Activated CD8-positive, alpha-beta T cell treated with anti-CD3 and anti-CD28 coated beads, Interleukin-2, amount 10 ng/mL, durations not matched to agents 7 days and 5 days (primary cell): Measurements from ENCODE around the gene LBH. TPM values are rescaled to one million over a fixed set of nuclear protein-coding genes. Genes with fewer than 3 reads are reported as not detected.

ENCODE experiments used
- ATAC-seq: fragments of 150-1000 bp; cut with Tn5 transposase; one replicate; pipeline ENCODE4 v1.10.0; 2021; ENCODE audit warnings: moderate library complexity
- CTCF ChIA-PET: fragments of 350-600 bp; sonication (Branson Sonifier 250); formaldehyde crosslinking; loops from one replicate; lab custom pipeline; 2021; ENCODE audit warnings: antibody characterized with exemption; lab: Charles Lee
- POLR2A ChIA-PET: fragments of 350-600 bp; sonication (Branson Sonifier 250); formaldehyde crosslinking; loops from one replicate; lab custom pipeline; 2021; ENCODE audit warnings: antibody characterized with exemption; lab: Charles Lee
- DNase-seq: peaks from one replicate; pipeline ENCODE4 v3.0.0-alpha.2; 2020
- H3K27ac Mint-ChIP-seq: one replicate; pipeline ENCODE4 v1.8.0; 2021; ENCODE audit warnings: mild to moderate bottlenecking, mixed read lengths
- H3K27me3 Mint-ChIP-seq: one replicate; pipeline ENCODE4 v1.8.0; 2021; ENCODE audit warnings: low read depth, mixed read lengths
- H3K36me3 Mint-ChIP-seq: one replicate; pipeline ENCODE4 v1.8.0; 2021; ENCODE audit warnings: low read depth, mixed read lengths
- H3K4me1 Mint-ChIP-seq: one replicate; pipeline ENCODE4 v1.8.0; 2021; ENCODE audit warnings: low read depth, mixed read lengths
- H3K4me3 Mint-ChIP-seq: one replicate; pipeline ENCODE4 v1.8.0; 2021; ENCODE audit warnings: mild to moderate bottlenecking, mixed read lengths
- H3K9me3 Mint-ChIP-seq: one replicate; pipeline ENCODE4 v1.8.0; 2022; ENCODE audit warnings: mixed read lengths; ENCODE audit not compliant: insufficient read depth
- total RNA-seq, 2 experiments: library from RNA; stranded (reverse); gene quantifications; one replicate each; pipeline ENCODE4 v1.2.3, GENCODE V29; 2021

LBH gene
- total RNA-seq, 2 experiments from 2014 or later: 97.0 to 100 TPM

DNA sequence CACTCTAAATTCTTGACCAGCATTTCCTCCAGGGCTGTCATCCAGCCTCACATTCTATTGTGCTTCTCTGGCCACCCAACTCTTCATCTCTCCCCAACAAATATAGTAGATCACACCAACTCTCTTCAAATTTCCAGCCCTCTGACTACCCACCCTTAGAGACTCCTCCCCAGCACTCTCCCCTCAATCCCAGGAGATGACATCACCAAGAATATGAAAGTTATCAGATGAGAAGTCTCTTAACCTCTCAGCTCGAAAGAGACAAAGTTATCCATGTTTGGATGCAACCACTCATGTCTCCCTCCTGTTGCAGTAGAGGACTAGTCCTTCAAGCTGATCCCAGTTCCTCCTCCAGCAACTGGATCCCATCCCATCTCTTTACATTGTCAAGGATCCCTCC lies 47.1 kb downstream of the LBH start:
- Mint-ChIP-seq H3K27me3 (no peaks in the 10 kb centered on the region), H3K27ac (no peak overlapping the region), H3K4me3 (no peak overlapping the region), H3K9me3 (no peaks in the 10 kb centered on the region), H3K4me1 (peaks cover 20% of the 10 kb centered on the region), H3K36me3 (no peaks in the 10 kb centered on the region)
- no peak for DNase-seq
- ChIA-PET POLR2A (no interaction called here), CTCF (interaction anchor here (0.8 to 1.2 kb wide), 3 partner anchors 11 to 56 kb away, joined by 4 to 5 read pairs (median 4); no protein-coding TSS in a partner anchor)
- ATAC-seq: no peak

DNA sequence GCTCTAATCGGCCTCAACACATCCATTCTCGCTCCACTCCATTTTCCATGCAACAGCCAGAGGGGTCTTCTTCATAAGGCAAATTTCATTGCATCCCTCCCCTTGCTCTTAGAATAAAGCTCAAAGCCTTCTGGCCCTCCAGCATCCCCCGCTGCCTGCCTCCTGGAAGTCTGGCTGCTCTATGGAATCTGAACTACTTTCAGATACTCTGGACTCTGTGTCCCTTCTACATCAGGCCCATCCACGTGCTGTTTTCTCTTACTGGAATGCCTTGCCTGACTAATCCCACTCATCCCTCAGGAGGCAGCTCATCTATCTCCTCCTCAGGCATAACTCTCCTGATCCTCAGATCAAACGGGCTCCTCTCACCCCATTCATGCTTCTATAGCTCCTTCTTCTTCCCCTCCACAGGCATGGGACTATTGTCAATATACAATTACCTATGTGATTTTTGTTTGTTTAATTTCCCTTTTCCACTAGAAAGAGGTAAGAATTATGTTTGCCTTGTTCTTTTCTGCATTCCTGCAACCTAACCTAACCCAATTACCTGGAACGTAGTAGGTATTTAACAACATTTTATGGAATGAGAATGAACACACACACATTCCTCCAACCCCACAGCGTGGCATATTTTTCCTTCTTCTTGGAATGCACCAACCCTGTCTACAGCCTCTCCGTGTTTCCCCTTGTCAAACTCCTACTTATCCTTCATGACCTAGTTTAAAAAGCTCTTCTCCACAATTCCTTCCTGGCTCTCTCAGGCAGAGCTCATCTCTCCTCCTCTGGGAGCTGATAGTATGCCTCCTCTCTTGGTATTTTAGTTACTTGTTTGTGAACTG lies 49.5 kb downstream of the LBH start:
- no peak overlapping the region for H3K4me3 Mint-ChIP-seq
- no peaks in the 10 kb centered on the region for H3K36me3 Mint-ChIP-seq
- ATAC-seq (no peak), DNase-seq (no peak)
- H3K27me3 Mint-ChIP-seq: no peaks in the 10 kb centered on the region
- CTCF ChIA-PET: interaction anchor here (0.7 to 2.3 kb wide), 4 partner anchors 13 to 1876 kb away, joined by 3 to 8 read pairs (median 4); no protein-coding TSS in a partner anchor
- H3K9me3 Mint-ChIP-seq: no peaks in the 10 kb centered on the region
- no peak overlapping the region for H3K27ac Mint-ChIP-seq
- POLR2A ChIA-PET: interaction anchor here (1.4 to 1.5 kb wide), 2 partner anchors 13 to 49 kb away, joined by 5 to 6 read pairs; no protein-coding TSS in a partner anchor
- H3K4me1 Mint-ChIP-seq: peaks cover 25% of the 10 kb centered on the region

DNA sequence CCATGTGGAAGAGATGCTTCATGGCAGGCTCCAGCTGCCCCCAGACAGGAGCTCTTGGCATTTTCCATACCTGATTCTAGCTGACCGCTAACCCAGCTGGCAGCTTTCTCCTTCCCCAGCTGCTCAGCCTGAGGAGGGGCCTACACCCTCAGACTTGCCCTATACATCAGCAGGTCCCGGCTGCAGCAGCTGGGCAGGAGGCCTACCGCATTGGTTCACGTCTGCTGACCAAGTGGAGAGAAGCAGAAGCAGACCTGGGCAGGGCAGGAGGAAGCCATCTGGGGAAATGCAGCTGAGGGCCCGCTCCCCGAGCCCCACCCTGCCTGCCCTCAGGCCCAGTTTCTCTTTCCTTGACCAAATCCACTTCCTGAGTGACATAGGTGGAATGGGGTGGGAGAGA lies 50.7 kb downstream of the LBH start:
- ChIA-PET POLR2A (interaction anchor here (0.6 to 1.5 kb wide), 4 partner anchors 8 to 50 kb away, joined by 3 to 6 read pairs (median 5); no protein-coding TSS in a partner anchor), CTCF (interaction anchor here (0.8 to 1.6 kb wide), 3 partner anchors 29 to 429 kb away, joined by 3 read pairs; no protein-coding TSS in a partner anchor)
- ATAC-seq: no peak

DNA sequence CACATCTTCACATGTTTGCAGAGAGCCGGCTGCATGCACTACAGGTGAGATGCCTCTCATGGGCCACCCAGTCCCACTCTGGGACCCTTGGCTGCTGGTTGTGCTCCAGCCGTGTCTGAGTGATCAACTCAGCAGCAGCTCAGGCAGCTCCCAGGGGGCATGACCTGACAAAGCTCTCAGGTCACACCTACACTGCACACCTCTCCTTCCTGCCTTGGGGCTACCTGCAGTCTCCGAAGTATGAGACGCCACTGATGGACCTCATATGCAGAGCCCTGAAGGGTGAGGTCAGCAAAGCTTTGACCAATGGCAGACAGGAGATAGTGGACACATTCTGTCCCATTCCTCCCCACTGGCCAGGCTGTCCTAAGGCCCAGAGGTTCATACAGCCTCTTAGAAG lies 51.4 kb downstream of the LBH start:
- Mint-ChIP-seq H3K4me1 (peaks cover 32% of the 10 kb centered on the region), H3K36me3 (no peaks in the 10 kb centered on the region), H3K27me3 (no peaks in the 10 kb centered on the region), H3K9me3 (no peaks in the 10 kb centered on the region), H3K4me3 (no peak overlapping the region), H3K27ac (no peak overlapping the region)
- CTCF ChIA-PET: interaction anchor here (0.6 to 1.6 kb wide), 2 partner anchors 103 to 429 kb away, joined by 3 read pairs; no protein-coding TSS in a partner anchor
- POLR2A ChIA-PET: interaction anchor here (1.4 kb wide), 1 partner anchor 9 kb away, joined by 3 read pairs; no protein-coding TSS in a partner anchor
- ATAC-seq (no peak), DNase-seq (no peak)

More for the DNA sequence above, 50.7 kb downstream of the LBH start:
- H3K36me3 Mint-ChIP-seq: no peaks in the 10 kb centered on the region
- H3K4me3 Mint-ChIP-seq: no peak overlapping the region
- peaks cover 26% of the 10 kb centered on the region for H3K4me1 Mint-ChIP-seq
- DNase-seq: no peak
- no peaks in the 10 kb centered on the region for H3K9me3 Mint-ChIP-seq
- H3K27me3 Mint-ChIP-seq: no peaks in the 10 kb centered on the region
- H3K27ac Mint-ChIP-seq: no peak overlapping the region

DNA sequence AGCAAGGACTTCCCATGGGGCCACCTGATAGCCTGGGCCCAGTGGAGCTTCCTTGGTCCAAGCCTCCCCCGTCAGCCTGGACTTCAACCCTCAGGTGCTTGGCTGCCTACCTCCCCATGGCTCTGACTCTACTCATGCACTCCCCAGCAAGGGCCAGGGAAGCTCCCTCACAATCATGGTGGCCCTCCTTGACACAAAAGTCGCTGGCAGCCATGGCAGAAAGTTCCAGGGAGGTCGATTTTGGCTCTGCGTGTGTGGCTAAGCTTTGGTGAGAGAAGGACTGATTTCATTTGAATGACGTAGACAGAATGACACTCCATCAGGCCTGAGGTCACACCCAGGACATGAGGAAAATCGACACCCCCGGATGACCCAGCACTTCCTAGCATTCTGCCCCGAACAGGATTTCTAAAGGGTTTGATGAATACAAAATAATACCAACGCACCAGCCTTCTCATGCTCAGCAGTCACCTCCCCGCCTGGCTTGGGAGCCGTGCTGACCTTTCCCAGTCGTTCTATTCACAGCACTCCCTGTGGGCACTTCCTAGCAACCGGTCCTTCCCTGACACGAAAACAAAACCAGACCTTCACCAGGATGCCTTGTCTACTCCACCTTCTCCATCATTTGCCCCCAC lies 52.7 kb downstream of the LBH start:
- Mint-ChIP-seq H3K27me3 (no peaks in the 10 kb centered on the region), H3K36me3 (no peaks in the 10 kb centered on the region), H3K4me3 (no peak overlapping the region), H3K27ac (no peak overlapping the region), H3K4me1 (peaks cover 34% of the 10 kb centered on the region), H3K9me3 (no peaks in the 10 kb centered on the region)
- ATAC-seq (no peak), DNase-seq (no peak)
- POLR2A ChIA-PET: interaction anchor here (0.8 kb wide), 1 partner anchor 51 kb away, joined by 3 read pairs; no protein-coding TSS in a partner anchor
- CTCF ChIA-PET: no interaction called here

DNA sequence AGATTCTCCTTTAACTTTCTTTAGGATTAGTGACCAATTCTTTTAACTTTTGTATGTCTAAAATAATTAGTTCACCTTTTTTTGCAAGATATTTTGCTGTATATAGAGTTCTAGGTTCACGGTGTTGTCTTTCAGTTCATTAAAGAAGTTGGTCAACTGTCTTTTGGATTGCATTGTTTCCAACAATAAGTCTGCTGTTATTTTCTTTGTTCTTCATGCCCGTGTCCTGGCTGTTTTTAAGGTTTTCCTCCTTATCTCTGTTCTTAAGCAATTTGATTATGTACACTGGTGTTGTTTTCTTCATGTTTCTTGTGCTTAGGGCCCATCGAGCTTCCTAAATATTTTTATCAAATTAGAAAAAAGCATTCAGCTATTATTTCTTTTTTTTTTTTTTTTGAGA lies 54.4 kb downstream of the LBH start:
- ChIA-PET CTCF (interaction anchor here (1.0 kb wide), 1 partner anchor 421 kb away, joined by 3 read pairs; no protein-coding TSS in a partner anchor), POLR2A (no interaction called here)
- ATAC-seq (no peak), DNase-seq (no peak)
- Mint-ChIP-seq H3K9me3 (no peaks in the 10 kb centered on the region), H3K36me3 (no peaks in the 10 kb centered on the region), H3K27ac (no peak overlapping the region), H3K4me1 (peaks cover 38% of the 10 kb centered on the region), H3K4me3 (no peak overlapping the region), H3K27me3 (no peaks in the 10 kb centered on the region)

DNA sequence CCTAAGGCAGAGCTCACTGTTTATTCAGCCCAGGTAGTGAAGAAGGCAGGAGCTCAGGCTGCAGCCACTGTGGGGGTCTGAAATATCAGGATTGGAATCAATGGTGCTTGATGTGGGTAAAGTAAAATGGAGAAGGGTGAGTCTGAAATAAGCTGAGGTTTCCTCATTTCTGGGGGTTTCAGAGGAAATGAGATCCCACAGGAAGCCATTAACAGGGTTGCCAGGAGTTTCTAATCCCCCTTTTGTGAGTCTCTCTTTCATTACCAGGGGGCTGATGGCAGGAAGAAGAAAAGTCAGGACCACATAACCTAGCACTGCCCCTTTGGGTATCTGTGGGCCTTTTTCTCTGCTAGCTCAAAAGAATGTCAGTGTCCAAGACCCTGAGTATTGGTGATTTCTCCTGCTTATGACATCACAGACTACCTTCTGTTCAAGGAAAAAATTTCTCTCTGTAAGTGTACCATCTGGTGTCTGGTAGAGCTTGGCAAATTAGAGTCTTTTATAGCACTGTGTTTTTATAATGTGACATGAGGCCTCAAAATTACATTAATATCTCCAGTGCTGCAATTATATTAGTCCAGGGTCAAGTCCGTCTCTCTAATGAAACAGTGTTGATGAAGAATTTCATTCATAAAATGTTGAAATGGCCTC lies 56.0 kb downstream of the LBH start:
- peak; percentile 57 for ATAC-seq
- DNase-seq: no peak
- Mint-ChIP-seq H3K4me3 (peak overlapping the region; percentile 1), H3K27me3 (no peaks in the 10 kb centered on the region), H3K27ac (peak overlapping the region; percentile 58), H3K9me3 (no peaks in the 10 kb centered on the region), H3K36me3 (no peaks in the 10 kb centered on the region), H3K4me1 (peaks cover 38% of the 10 kb centered on the region)
- CTCF ChIA-PET: interaction anchor here (1.0 to 1.5 kb wide), 6 partner anchors 19 to 79 kb away, joined by 3 to 9 read pairs (median 3); no protein-coding TSS in a partner anchor
- POLR2A ChIA-PET: no interaction called here

DNA sequence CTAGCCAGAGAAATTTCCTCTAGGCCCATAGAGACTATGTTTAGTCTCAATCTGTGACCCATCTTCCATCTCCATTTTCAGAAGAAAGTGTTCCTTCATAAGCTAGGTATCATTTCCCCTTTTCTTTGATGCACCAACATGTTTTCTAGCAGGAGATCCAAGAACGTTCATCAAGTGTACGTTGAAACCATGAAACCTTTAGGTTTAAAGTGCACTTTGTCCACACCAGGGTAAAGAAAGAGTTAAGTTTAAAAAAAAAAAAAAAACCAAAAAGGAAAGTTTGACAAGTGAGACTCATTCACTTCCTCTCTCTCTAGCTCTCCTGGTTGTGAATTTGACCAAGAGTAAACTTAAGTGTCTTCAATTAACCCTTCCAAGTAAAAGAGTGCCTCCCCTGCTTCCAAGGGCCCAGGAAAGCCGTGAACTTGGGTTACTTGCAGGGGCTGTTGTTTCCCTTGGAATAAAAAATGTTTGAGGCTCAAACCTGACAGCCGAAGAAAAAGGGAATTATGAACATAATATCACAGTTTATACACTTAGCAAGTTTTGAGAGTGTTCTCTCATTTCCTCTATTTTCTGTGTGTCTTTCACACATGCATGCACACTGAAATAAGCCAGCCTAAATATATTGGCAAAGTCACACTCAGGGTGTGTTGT lies 56.7 kb downstream of the LBH start:
- ChIA-PET POLR2A (no interaction called here), CTCF (interaction anchor here (1.0 to 1.8 kb wide), 6 partner anchors 19 to 419 kb away, joined by 3 to 9 read pairs (median 3); no protein-coding TSS in a partner anchor)
- peaks cover 40% of the 10 kb centered on the region for H3K4me1 Mint-ChIP-seq
- peak overlapping the region; percentile 1 for H3K4me3 Mint-ChIP-seq
- no peaks in the 10 kb centered on the region for H3K36me3 Mint-ChIP-seq
- DNase-seq: no peak
- peak; percentile 43 for ATAC-seq
- no peaks in the 10 kb centered on the region for H3K9me3 Mint-ChIP-seq
- peak overlapping the region; percentile 58 for H3K27ac Mint-ChIP-seq
- H3K27me3 Mint-ChIP-seq: no peaks in the 10 kb centered on the region

DNA sequence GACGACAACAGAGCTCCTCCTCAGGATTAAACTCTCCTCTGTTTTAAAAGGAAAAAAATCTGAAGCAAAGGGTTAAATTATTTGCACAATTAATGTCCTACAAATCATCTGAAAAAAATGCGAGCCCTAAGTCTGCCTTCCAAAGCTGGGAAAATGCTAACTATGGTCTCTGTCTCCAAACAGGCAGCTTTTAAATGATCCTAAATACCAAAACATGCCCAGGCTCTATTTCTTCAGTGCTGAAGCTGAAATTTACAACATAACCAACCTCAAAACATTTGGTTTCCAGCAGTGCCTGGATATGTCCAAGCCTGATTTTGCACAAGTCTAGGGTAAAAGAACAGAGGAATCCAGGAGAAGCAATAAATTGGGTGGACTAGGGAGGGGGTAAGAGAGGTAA lies 57.2 kb downstream of the LBH start:
- CTCF ChIA-PET: interaction anchor here (1.3 to 1.8 kb wide), 2 partner anchors 22 to 418 kb away, joined by 3 to 5 read pairs; no protein-coding TSS in a partner anchor
- Mint-ChIP-seq H3K9me3 (no peaks in the 10 kb centered on the region), H3K36me3 (no peaks in the 10 kb centered on the region), H3K4me3 (no peak overlapping the region), H3K27ac (peak overlapping the region; percentile 56), H3K4me1 (peaks cover 45% of the 10 kb centered on the region), H3K27me3 (no peaks in the 10 kb centered on the region)
- ATAC-seq: no peak
- no peak for DNase-seq
- POLR2A ChIA-PET: no interaction called here

DNA sequence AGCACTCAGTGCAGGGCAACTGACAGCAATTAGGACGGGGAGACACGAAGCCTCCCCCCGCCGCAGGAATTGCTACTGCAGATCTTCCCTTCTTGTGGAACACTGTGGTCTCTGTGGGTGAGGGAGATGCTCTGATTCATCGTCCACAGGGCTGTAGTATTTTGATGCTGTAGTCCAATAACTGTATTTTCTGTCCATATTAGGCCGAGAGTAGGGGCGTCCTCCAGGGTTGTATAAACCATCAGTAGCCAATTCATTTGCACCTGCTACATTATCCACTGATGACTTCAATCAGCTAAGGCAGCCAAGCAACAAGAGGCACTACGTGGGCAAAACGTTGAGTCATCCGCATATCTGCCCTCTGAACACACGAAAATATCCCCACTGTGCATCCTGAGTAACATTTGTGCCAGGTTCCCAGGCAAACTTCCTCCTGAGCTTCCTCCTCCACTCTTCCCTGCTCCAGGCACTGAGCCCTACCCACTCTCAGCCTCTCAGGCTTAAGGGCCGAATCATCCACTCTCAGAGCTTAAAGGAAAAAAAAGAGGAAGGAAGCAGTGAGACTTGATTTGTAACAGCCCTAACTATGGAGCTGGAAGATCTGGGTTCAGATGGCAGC lies 62.1 kb downstream of the LBH start:
- POLR2A ChIA-PET: no interaction called here

More for the DNA sequence above, 62.1 kb downstream of the LBH start:
- no peaks in the 10 kb centered on the region for H3K27me3 Mint-ChIP-seq
- no peaks in the 10 kb centered on the region for H3K36me3 Mint-ChIP-seq
- H3K4me3 Mint-ChIP-seq: no peak overlapping the region
- ATAC-seq: no peak
- H3K4me1 Mint-ChIP-seq: peaks cover 24% of the 10 kb centered on the region
- no peak for DNase-seq
- no peak overlapping the region for H3K27ac Mint-ChIP-seq
- CTCF ChIA-PET: no interaction called here
- no peaks in the 10 kb centered on the region for H3K9me3 Mint-ChIP-seq
